ENCODE measurements around the gene SLC16A1.

SLC16A1 gene

DNA sequence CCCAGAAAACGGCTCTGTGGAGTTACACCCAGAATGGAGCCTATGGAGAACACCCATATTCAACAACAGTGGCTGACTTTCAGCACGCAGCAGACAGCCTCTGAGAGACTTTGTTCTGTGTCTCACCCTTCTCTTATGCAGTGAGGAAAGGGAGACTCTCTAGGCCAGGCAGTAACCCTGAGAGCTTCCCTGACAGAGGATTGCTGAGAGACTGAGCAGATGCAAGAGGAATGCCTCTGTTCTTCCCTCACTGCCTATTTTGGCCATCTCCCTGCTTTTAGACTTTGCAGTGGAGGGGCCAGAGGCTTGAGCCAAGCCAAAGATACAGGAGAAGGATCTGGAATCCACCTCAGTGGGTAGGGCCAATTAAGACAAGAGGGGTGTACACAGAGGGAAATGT is 41.8 kb upstream of the SLC16A1 start:
- TF ChIP-seq, protein P1, sequence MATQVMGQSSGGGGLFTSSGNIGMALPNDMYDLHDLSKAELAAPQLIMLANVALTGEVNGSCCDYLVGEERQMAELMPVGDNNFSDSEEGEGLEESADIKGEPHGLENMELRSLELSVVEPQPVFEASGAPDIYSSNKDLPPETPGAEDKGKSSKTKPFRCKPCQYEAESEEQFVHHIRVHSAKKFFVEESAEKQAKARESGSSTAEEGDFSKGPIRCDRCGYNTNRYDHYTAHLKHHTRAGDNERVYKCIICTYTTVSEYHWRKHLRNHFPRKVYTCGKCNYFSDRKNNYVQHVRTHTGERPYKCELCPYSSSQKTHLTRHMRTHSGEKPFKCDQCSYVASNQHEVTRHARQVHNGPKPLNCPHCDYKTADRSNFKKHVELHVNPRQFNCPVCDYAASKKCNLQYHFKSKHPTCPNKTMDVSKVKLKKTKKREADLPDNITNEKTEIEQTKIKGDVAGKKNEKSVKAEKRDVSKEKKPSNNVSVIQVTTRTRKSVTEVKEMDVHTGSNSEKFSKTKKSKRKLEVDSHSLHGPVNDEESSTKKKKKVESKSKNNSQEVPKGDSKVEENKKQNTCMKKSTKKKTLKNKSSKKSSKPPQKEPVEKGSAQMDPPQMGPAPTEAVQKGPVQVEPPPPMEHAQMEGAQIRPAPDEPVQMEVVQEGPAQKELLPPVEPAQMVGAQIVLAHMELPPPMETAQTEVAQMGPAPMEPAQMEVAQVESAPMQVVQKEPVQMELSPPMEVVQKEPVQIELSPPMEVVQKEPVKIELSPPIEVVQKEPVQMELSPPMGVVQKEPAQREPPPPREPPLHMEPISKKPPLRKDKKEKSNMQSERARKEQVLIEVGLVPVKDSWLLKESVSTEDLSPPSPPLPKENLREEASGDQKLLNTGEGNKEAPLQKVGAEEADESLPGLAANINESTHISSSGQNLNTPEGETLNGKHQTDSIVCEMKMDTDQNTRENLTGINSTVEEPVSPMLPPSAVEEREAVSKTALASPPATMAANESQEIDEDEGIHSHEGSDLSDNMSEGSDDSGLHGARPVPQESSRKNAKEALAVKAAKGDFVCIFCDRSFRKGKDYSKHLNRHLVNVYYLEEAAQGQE (IDR thresholded peaks at IDR 0.05; ENCODE audit: insufficient read depth in 1 of 2, low read depth in 2 of 2, low read length in 2 of 2) = no peak
- TF ChIP-seq SIN3A (IDR thresholded peaks at IDR 0.05; ENCODE audit: borderline replicate concordance, insufficient read depth, low read length) (no peak), POLR2AphosphoS5 (IDR thresholded peaks at IDR 0.05; ENCODE audit: low read depth, low read length) (no peak)

- no peak for TF ChIP-seq FOXP2 (optimal IDR thresholded peaks at IDR 0.05; ENCODE audit: borderline replicate concordance, extremely low read depth, extremely low read length, insufficient read depth)
- TF ChIP-seq SIN3A (IDR thresholded peaks at IDR 0.05; ENCODE audit: borderline replicate concordance, insufficient read depth, low read length) = no peak
- TF ChIP-seq TAF1 (IDR thresholded peaks at IDR 0.05; ENCODE audit: borderline replicate concordance, insufficient read depth, low read length) = no peak
- TF ChIP-seq, protein P1 (IDR thresholded peaks at IDR 0.05; ENCODE audit: insufficient read depth in 1 of 2, low read depth in 2 of 2, low read length in 2 of 2) = no peak
- no peak for TF ChIP-seq POLR2AphosphoS5 (IDR thresholded peaks at IDR 0.05; ENCODE audit: low read depth, low read length)
Measured at GRCh38 chr1:112995890-112996289, 39.9 kb upstream of the SLC16A1 start.

- TF ChIP-seq, protein P1 (IDR thresholded peaks at IDR 0.05; ENCODE audit: insufficient read depth in 1 of 2, low read depth in 2 of 2, low read length in 2 of 2) = no peak
- TF ChIP-seq SIN3A (IDR thresholded peaks at IDR 0.05; ENCODE audit: borderline replicate concordance, insufficient read depth, low read length) (no peak), FOXP2 (optimal IDR thresholded peaks at IDR 0.05; ENCODE audit: borderline replicate concordance, extremely low read depth, extremely low read length, insufficient read depth) (no peak), POLR2AphosphoS5 (IDR thresholded peaks at IDR 0.05; ENCODE audit: low read depth, low read length) (no peak), TAF1 (IDR thresholded peaks at IDR 0.05; ENCODE audit: borderline replicate concordance, insufficient read depth, low read length) (no peak)
Measured at GRCh38 chr1:112992780-112993179, 36.8 kb upstream of the SLC16A1 start.

DNA sequence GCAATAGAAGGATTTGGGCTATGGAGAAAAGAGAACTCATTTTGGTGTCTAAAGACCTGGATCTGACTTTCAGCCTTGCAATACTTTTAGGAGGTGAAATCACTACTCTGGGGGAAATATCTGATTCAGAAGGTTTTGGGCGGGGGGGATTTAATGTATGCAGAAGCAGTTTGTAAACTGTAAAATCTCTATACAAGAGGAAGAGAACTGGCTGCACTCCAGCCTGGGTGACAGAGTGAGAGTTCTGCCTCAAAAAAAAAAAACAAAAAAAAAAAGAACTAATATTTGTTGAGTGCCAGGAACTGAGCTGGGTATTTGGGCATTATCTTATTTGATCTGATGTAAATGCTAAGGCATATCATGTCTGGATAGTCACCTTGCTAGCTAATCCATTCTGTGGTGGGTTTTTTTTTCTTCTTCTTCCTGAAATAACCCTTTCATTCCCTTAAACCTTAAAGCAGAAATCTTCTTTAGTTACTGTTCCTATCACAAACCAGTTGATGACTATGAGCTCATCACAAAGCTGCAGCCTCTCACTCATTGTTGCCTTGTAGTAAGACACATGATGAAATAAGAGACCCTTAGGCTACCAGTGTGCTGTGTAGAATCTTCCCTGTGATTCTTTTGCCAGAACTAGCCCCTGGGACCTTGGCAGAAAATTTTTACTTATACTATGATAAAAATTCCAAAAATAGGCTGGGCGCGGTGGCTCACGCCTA is 35.6 kb upstream of the SLC16A1 start:
- TF ChIP-seq SIN3A (IDR thresholded peaks at IDR 0.05; ENCODE audit: borderline replicate concordance, insufficient read depth, low read length) (no peak), FOXP2 (optimal IDR thresholded peaks at IDR 0.05; ENCODE audit: borderline replicate concordance, extremely low read depth, extremely low read length, insufficient read depth) (no peak), POLR2AphosphoS5 (IDR thresholded peaks at IDR 0.05; ENCODE audit: low read depth, low read length) (no peak), TAF1 (IDR thresholded peaks at IDR 0.05; ENCODE audit: borderline replicate concordance, insufficient read depth, low read length) (no peak)
- TF ChIP-seq, protein P1 (IDR thresholded peaks at IDR 0.05; ENCODE audit: insufficient read depth in 1 of 2, low read depth in 2 of 2, low read length in 2 of 2) = no peak

All from PFSK-1 (cell line).